Ishikawa (cell line): ENCODE measurements around the gene ZNF618.

Source experiments
- CEBPB ChIP-seq: IDR thresholded peaks from 2 replicates; pipeline ENCODE4 v1.6.1; 2012
- EGR1 ChIP-seq: IDR thresholded peaks from 2 replicates; pipeline ENCODE4 v1.6.1; 2012
- EP300 ChIP-seq: IDR thresholded peaks from 2 replicates; pipeline ENCODE4 v1.6.1; 2012; ENCODE audit warnings: borderline replicate concordance
- REST ChIP-seq: IDR thresholded peaks from 2 replicates; pipeline ENCODE4 v1.6.1; 2012; ENCODE audit warnings: low read depth, mild to moderate bottlenecking
- TAF1 ChIP-seq: IDR thresholded peaks from 2 replicates; pipeline ENCODE4 v1.6.1; 2012; ENCODE audit warnings: low read depth, mild to moderate bottlenecking
- TEAD4 ChIP-seq: IDR thresholded peaks from 2 replicates; pipeline ENCODE4 v1.6.1; 2012
- USF1 ChIP-seq: IDR thresholded peaks from 2 replicates; pipeline ENCODE4 v1.6.1; 2012

GRCh38 chr9:113875459-113876150 lies 504 bp upstream of the ZNF618 start:
- no peak for TF ChIP-seq EP300
- TF ChIP-seq REST, result no peak
- no peak for TF ChIP-seq TAF1
- TF ChIP-seq USF1, result no peak
- TF ChIP-seq EGR1, result no peak
- TF ChIP-seq TEAD4, result no peak
- no peak for TF ChIP-seq CEBPB
